Measurements from ENCODE around the gene ATRAID.
A peak's percentile ranks its signal among the peaks of the same experiment; 100 is the strongest.

The ATRAID gene

DNA sequence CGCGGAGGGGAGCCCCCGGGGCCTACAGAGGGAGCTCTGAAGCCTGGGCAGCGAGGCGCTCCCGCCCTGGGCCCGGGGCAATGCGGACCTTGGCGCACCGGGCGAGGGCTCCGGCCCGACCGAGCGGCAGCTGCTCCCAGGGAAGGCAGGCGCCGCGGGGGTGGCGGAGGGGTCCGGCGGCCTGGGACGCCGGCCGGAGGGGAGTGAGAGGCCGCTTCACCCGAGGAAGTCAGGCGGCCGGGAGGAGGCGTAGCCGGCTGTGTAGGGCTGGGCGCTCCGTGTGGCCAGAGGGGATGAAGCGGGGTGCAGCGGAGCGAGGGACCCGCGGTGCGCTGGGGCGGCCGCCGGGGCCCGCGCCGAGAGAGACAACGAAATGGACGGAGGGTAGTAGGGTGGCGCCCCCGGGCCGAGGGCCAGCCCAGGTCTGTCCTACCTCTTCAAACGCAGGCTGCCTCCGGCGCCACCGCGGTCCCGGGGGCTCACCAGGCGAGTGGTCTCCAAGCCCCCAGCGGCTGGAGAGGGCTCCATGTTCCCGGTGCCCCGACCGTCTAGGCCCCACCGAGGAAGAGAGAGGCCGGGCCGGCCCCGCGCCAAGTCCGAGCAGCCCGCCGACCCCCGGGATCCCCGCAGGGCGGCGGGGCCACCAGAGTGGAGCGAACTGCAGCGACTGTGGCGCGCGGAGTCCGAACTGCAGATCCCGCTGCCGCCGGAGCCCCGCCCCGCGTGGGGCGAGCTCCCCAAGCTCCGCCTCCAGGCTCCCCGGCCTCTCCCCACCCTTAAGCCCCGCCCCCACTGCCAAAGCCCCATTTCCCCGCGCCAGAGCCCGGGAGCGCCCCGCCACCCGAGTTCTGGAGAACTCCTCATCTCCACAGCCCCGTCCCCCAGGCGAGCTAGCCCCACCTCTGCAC, 50.8 kb downstream of the ATRAID start, which contains the start of gene SLC30A3:
TSS of gene SLC30A3 (minus strand) at position 669 of the 908 bp plus-strand sequence. CDS start at position 528, 141 bp downstream.
- no peak within 1 kb of the TSS for H3K27ac Mint-ChIP-seq
- H3K36me3 Mint-ChIP-seq (ENCODE audit: low read depth), result no peaks in the 10 kb centered on the region
- H3K4me3 Mint-ChIP-seq, result peak within 1 kb of the TSS; percentile 82
- peaks cover 34% of the 10 kb centered on the region for H3K4me1 Mint-ChIP-seq
- H3K27me3 Mint-ChIP-seq (ENCODE audit: low read depth, poor library complexity), result peaks cover 44% of the 10 kb centered on the region
- DNase-seq, result peak; percentile 78
- TF ChIP-seq, protein P1, sequence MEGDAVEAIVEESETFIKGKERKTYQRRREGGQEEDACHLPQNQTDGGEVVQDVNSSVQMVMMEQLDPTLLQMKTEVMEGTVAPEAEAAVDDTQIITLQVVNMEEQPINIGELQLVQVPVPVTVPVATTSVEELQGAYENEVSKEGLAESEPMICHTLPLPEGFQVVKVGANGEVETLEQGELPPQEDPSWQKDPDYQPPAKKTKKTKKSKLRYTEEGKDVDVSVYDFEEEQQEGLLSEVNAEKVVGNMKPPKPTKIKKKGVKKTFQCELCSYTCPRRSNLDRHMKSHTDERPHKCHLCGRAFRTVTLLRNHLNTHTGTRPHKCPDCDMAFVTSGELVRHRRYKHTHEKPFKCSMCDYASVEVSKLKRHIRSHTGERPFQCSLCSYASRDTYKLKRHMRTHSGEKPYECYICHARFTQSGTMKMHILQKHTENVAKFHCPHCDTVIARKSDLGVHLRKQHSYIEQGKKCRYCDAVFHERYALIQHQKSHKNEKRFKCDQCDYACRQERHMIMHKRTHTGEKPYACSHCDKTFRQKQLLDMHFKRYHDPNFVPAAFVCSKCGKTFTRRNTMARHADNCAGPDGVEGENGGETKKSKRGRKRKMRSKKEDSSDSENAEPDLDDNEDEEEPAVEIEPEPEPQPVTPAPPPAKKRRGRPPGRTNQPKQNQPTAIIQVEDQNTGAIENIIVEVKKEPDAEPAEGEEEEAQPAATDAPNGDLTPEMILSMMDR (IDR thresholded peaks at IDR 0.05), result no peak
- no peaks in the 10 kb centered on the region for H3K9me3 Mint-ChIP-seq

DNA sequence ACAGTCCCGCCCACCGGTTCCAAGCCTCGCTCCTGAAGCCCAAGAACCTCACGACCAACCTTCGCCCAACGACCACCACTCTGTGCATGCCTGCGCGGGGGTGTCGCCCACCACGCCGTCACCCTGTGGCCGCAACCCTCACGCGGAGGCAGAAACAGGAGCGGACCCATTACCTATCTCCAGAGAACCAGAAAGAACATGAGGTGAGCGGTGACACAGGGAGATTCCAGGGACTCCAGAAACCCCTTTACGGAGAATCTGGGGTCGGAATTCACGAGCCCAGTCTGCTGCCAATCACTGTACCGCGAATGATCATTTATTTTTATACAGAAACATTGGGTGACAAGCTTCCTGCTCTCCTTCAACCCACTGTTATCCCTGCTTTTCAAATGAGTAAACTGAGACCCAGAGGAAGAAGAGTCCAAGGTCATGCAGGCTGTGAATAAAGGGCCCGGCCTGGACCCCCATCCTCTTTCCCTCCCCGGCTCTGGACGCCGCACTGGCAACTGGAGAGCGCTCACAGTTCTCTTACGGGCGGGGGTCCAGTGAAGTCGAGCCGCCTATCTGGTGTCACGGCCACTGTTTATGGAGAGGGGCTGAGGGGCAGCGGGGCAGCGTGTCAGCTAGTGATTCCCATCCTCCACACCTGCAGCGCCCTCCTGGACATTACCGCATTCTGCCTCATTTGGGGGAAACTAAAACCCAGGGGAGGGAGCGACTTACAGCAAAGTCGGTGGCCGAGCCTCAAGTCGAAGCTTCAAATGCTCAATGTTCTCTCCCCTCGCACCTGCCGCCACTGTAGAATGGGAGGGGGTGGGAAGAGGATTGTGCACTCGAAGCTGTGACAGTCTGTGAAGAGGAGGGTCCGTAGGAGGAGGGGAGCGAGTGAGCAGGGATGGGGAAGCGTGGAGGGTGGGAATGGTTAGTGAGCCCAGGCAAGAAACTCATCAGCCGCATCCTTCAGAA, 51.7 kb downstream of the ATRAID start:
- peaks cover 35% of the 10 kb centered on the region for H3K27me3 Mint-ChIP-seq (ENCODE audit: low read depth, poor library complexity)
- no peaks in the 10 kb centered on the region for H3K9me3 Mint-ChIP-seq
- TF ChIP-seq, protein P1 (IDR thresholded peaks at IDR 0.05), result no peak
- peak overlapping the region; percentile 82 for H3K4me3 Mint-ChIP-seq
- peaks cover 34% of the 10 kb centered on the region for H3K4me1 Mint-ChIP-seq
- H3K27ac Mint-ChIP-seq, result no peak overlapping the region
- peak; percentile 32 for DNase-seq
- no peaks in the 10 kb centered on the region for H3K36me3 Mint-ChIP-seq (ENCODE audit: low read depth)

DNA sequence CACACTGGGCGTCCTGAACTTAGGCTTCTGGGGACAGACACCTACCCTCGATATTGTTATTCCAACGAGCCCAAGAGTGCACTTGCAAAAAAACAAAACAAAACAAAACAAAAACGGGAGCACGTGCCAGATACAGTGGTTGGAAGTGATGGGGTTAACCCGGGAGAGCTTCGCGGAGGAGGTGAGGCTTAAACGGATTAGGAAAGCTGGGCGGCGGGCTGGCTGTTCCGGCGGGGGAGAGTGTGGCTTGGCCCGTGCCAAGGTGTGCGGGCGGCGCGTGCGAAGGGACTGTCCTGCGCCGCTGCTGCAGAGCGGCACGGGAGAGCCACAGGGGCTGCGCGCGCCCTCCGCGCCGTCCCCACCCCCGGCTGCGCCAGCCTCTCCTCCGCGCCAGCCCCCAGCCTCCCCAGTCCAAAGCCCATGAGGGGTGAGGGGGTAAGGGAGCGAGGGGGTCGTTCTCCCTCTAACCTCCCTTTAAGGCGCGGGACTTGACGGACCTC, 52.5 kb downstream of the ATRAID start:
- TF ChIP-seq, protein P1 (IDR thresholded peaks at IDR 0.05), result no peak
- H3K4me1 Mint-ChIP-seq, result peaks cover 34% of the 10 kb centered on the region
- peak overlapping the region; percentile 82 for H3K4me3 Mint-ChIP-seq
- H3K9me3 Mint-ChIP-seq, result no peaks in the 10 kb centered on the region
- DNase-seq, result no peak
- no peak overlapping the region for H3K27ac Mint-ChIP-seq
- H3K36me3 Mint-ChIP-seq (ENCODE audit: low read depth), result no peaks in the 10 kb centered on the region
- peaks cover 28% of the 10 kb centered on the region for H3K27me3 Mint-ChIP-seq (ENCODE audit: low read depth, poor library complexity)

DNA sequence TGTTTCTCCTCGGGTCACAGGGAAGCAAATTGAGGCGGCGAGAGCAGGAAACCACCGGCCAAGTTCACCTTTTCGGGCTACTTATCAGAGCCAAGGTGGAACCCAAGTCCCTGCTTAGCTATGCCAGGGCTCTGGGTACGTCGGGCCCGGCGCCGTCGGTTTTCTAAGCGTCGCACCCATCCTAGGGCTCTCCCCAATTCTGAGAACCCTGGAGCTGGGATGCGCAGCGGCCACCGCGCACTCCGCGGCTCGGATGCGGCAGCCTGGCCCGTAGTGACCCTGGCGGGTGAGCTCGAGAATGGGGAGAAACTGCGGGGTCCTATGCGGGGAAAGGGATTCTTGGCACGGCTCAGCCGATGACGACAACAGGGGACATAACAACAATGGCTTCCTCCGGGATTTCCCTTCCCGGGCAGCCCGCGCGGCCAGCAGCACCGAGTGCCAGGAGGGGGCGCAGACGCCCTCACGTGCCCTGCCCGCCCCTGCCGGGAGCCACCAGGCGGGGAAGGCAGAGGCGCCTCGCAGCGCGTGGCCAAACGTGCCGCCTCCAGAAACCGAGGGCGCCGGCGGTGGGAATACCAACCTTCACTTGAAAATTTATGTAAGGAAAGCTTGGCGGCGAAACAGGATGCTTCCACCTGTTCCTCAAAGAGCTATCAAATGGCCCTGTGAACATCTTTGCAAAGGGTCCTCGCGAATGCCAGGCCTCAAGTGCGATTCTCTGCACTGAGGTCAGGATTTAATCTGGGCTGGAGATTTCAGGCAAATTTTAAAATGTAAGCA, 53.1 kb downstream of the ATRAID start:
- Mint-ChIP-seq H3K4me1 (peaks cover 34% of the 10 kb centered on the region), H3K9me3 (no peaks in the 10 kb centered on the region), H3K36me3 (ENCODE audit: low read depth) (no peaks in the 10 kb centered on the region), H3K27ac (no peak overlapping the region), H3K27me3 (ENCODE audit: low read depth, poor library complexity) (peaks cover 22% of the 10 kb centered on the region), H3K4me3 (peak overlapping the region; percentile 74)
- peak; percentile 84 for DNase-seq
- TF ChIP-seq, protein P1 (IDR thresholded peaks at IDR 0.05), result peak; percentile 64

DNA sequence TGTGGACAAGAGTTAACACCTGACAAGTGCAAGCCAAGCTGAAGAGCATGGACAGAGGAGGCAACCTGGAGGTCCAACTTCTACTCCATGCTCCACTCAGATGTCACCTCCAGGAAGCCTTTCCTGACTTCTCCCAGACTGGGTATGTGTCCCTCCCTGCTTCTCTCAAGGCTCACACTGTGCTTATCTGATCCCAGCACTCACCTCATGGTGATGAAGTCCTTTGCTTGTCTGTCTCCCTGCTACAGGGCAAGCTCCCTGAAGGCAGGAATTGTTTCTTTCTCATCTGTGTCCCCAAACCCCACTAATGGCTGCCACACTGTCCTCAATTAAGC, 53.7 kb downstream of the ATRAID start:
- Mint-ChIP-seq H3K4me3 (peak overlapping the region; percentile 24), H3K4me1 (peaks cover 34% of the 10 kb centered on the region), H3K27ac (no peak overlapping the region), H3K9me3 (no peaks in the 10 kb centered on the region), H3K27me3 (ENCODE audit: low read depth, poor library complexity) (peaks cover 16% of the 10 kb centered on the region), H3K36me3 (ENCODE audit: low read depth) (no peaks in the 10 kb centered on the region)
- DNase-seq, result no peak
- TF ChIP-seq, protein P1 (IDR thresholded peaks at IDR 0.05), result no peak

Measured in nephron progenitor cell (in vitro differentiated cells).